K562 (cell line): ENCODE results near the gene OR13C4. TPM values are rescaled to one million over a fixed set of nuclear protein-coding genes. Genes with fewer than 3 reads are reported as not detected.

Source experiments
- ATAC-seq: fragments of 200-7000 bp; cut with Tn5 transposase; 3 replicates; pipeline ENCODE4 v1.9.1; 2020; ENCODE audit warnings: moderate library complexity
- BruUV-seq: library from RNA; stranded (reverse); fragments of 400-500 nt; replicated peaks from 2 replicates; lab custom pipeline; 2021; lab: Mats Ljungman, UMichigan
- CTCF ChIA-PET: fragments of 300-600 bp; formaldehyde crosslinking; extraction: SDS; loops from one replicate; lab custom pipeline; 2021; ENCODE audit warnings: low intra/inter-chr PET ratio; lab: Yijun Ruan, JAX
- POLR2A ChIA-PET: fragments of 300-600, 350-650 bp; sonication (Branson Sonifier 250); formaldehyde crosslinking; extraction: SDS; loops from one replicate; lab custom pipeline; 2021; ENCODE audit warnings: antibody characterized with exemption, inconsistent platforms; lab: Yijun Ruan, JAX
- DNase-seq, 4 experiments: peaks; one replicate each; pipeline versions ENCODE4 v3.0.0 to v3.0.0-alpha.2; 2011 to 2018; ENCODE audit warnings: low spot score in 3 of 4, mixed read lengths in 3 of 4; ENCODE audit errors: extremely low read depth in 1 of 4
- FAIRE-seq: peaks from 2 replicates; lab custom pipeline; 2011; peaks lifted over from hg19 to GRCh38; lab: Jason Lieb, UNC
- H2AFZ ChIP-seq: 2 replicates; pipeline ENCODE4 v1.6.0; 2011; ENCODE audit warnings: low read depth, low read length, control low read depth, inconsistent platforms
- H3K27ac ChIP-seq: fragments of 200-600 bp; 3 replicates; pipeline ENCODE4 v1.8.0; 2011; ENCODE audit warnings: low read depth, mild to moderate bottlenecking, control low read depth, inconsistent platforms, low read length, moderate library complexity, mixed read lengths; ENCODE audit errors: extremely low read depth
- H3K27me3 ChIP-seq, 2 experiments: fragments of 300-600 bp in 1 of 2; 2 replicates in 1 of 2; 3 replicates in 1 of 2; pipeline versions ENCODE4 v1.6.0 to v1.8.0; 2011; ENCODE audit warnings: inconsistent platforms in 2 of 2, low read length in 2 of 2, mild to moderate bottlenecking in 1 of 2, mixed read lengths in 1 of 2, moderate library complexity in 1 of 2; ENCODE audit not compliant: control insufficient read depth in 2 of 2, insufficient read depth in 2 of 2
- H3K36me3 ChIP-seq: fragments of 300-600 bp; 3 replicates; pipeline ENCODE4 v1.8.0; 2011; ENCODE audit warnings: mild to moderate bottlenecking, low read length, inconsistent platforms; ENCODE audit not compliant: control insufficient read depth, insufficient read depth
- H3K4me1 ChIP-seq, 2 experiments: fragments of 200-600 bp in 1 of 2; replicated peaks in 1 of 2; 2 replicates in 1 of 2; 3 replicates in 1 of 2; pipeline versions ENCODE4 v1.5.1 to v1.8.0; 2011; ENCODE audit warnings: inconsistent platforms in 2 of 2, low read length in 2 of 2, mild to moderate bottlenecking in 1 of 2, mixed read lengths in 1 of 2, moderate library complexity in 1 of 2; ENCODE audit not compliant: control insufficient read depth in 2 of 2, insufficient read depth in 2 of 2
- H3K4me2 ChIP-seq: 2 replicates; pipeline ENCODE4 v1.6.1; 2011; ENCODE audit warnings: low read length, control low read depth, inconsistent platforms, mixed read lengths; ENCODE audit not compliant: insufficient read depth
- H3K4me3 ChIP-seq: fragments of 200-600 bp; sonication (generic), shearing (Covaris generic); 2 replicates; pipeline ENCODE4 v1.5.1; 2016; ENCODE audit warnings: control low read depth, inconsistent platforms
- H3K79me2 ChIP-seq: fragments of 200-600 bp; 3 replicates; pipeline ENCODE4 v1.8.0; 2011; ENCODE audit warnings: low read length, inconsistent platforms; ENCODE audit not compliant: control insufficient read depth, insufficient read depth
- H3K9ac ChIP-seq, 2 experiments: 2 replicates each; pipeline versions ENCODE4 v1.6.0 to v1.6.1; 2011; ENCODE audit warnings: low read depth in 2 of 2, low read length in 2 of 2, control low read depth in 1 of 2, inconsistent platforms in 1 of 2, mild to moderate bottlenecking in 1 of 2, mixed read lengths in 1 of 2; ENCODE audit not compliant: insufficient read depth in 1 of 2
- H3K9me1 ChIP-seq: one replicate; pipeline ENCODE4 v1.6.0; 2011; ENCODE audit warnings: inconsistent platforms, mild to moderate bottlenecking, low read length, moderate library complexity; ENCODE audit not compliant: control insufficient read depth, insufficient read depth
- H3K9me3 ChIP-seq: replicated peaks from 2 replicates; pipeline ENCODE4 v1.5.1; 2011; ENCODE audit warnings: low read depth, low read length, inconsistent platforms; ENCODE audit not compliant: control insufficient read depth, insufficient read depth
- H4K20me1 ChIP-seq: replicated peaks from 2 replicates; pipeline ENCODE4 v1.6.1; 2011; ENCODE audit warnings: low read length, inconsistent platforms, mixed read lengths; ENCODE audit not compliant: control insufficient read depth, insufficient read depth
- CBX3 ChIP-seq, 2 experiments: IDR thresholded peaks; 1 replicate in 1 of 2; 2 replicates in 1 of 2; pipeline ENCODE4 v1.6.1; 2012; ENCODE audit warnings: inconsistent platforms in 2 of 2, low read length in 2 of 2, borderline replicate concordance in 1 of 2, control low read depth in 1 of 2
- WGBS: fragments of 100-300 bp; shearing (Covaris generic); methylation state at CpG from one replicate; pipeline ENCODE4 v1.1.6; 2016; ENCODE audit warnings: low coverage, mixed read lengths; ENCODE audit not compliant: insufficient coverage; ENCODE audit errors: missing lambda C conversion rate; 5-methylcytosine and 5-hydroxymethylcytosine counted together
- in situ Hi-C: fragments of 300-500 bp; cut with MboI; formaldehyde crosslinking; loops from 4 replicates; pipeline ENCODE4 v1.15.0; 2018; ENCODE audit warnings: inconsistent platforms, mixed read lengths
- intact Hi-C: fragments of 100-400 bp; cut with micrococcal nuclease; formaldehyde crosslinking; loops from 2 replicates; pipeline ENCODE4 v1.14.2; 2022
- polyA plus RNA-seq, 8 experiments: library from polyadenylated mRNA; depleted of rRNA in 4 of 8; stranded (reverse) in 5 of 8; unstranded in 3 of 8; fragments of >200 nt; fragmentation: Nextera tagmentation in 2 of 8; fragmentation: Illumina TruSeq in 1 of 8; extraction: Ambion mirVana in 2 of 8; extraction: Trizol in 1 of 8; gene quantifications; 2 replicates each; pipeline versions ENCODE4 v1.2.1 to v1.2.3, GENCODE V29; 2011 to 2014; ENCODE audit warnings: inconsistent platforms in 1 of 8, missing spikeins in 1 of 8
- total RNA-seq, 7 experiments: library from RNA; depleted of rRNA in 6 of 7; stranded (reverse); fragments of >200 nt in 6 of 7; fragmentation: Illumina TruSeq in 2 of 7; extraction: Trizol in 2 of 7; gene quantifications; 2 replicates each; pipeline versions ENCODE4 v1.2.1 to v1.2.3, GENCODE V29; 2011 to 2021; ENCODE audit warnings: low replicate concordance in 1 of 7
- TF ChIP-seq, protein P1 (sequence below): fragments of 450-650 bp; conservative IDR thresholded peaks from 2 replicates; pipeline ENCODE4 v1.6.1; 2016; ENCODE audit warnings: missing genetic modification characterization, low read depth, mild to moderate bottlenecking, control low read depth, missing compliant biosample characterization
- TF ChIP-seq, protein P2 (sequence below): fragments of 250-450 bp; sonication (Bioruptor Pico); IDR thresholded peaks from 2 replicates; pipeline ENCODE4 v1.5.0; 2021; ENCODE audit warnings: mild to moderate bottlenecking, borderline replicate concordance
- TF ChIP-seq, protein P3 (sequence below): sonication (generic); formaldehyde crosslinking; IDR thresholded peaks from 2 replicates; pipeline ENCODE4 v1.8.1; 2023; ENCODE audit warnings: missing genetic modification reagents, mild to moderate bottlenecking, borderline replicate concordance
- TF ChIP-seq, protein P4 (sequence below): fragments of 250-450 bp; sonication (Bioruptor Pico); IDR thresholded peaks from 2 replicates; pipeline ENCODE4 v1.5.0; 2021; ENCODE audit warnings: mild to moderate bottlenecking, moderate library complexity

OR13C4 gene
- total and polyA plus RNA-seq, 9 of the 15 experiments (the other 6 are each of a cell fraction or from before 2014, with no cell fraction given): not detected

DNA sequence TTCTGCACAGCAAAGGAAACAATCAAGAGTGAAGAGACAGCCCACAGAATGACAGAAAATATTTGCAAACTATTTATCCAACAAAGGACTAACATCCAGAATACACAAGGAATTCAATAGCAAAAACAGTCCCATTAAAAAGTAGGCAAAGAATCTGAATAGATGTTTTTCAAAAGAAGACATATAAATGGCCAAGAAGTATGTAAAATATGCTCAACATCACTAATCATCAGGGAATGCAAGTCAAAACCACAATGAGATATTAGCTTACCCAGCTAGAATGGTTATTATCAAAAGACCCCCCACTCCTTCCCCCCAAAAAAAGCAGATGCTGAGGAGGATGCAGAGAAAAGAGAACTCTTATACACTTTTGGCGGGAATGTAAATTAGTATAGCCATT lies 28.5 kb upstream of the OR13C4 start:
- intact Hi-C loops: no loop called here
- H3K4me2 ChIP-seq: no peak overlapping the region
- H2AFZ ChIP-seq: no peak overlapping the region
- H4K20me1 ChIP-seq: no peaks in the 10 kb centered on the region
- 0% methylated on average over 1 of the region's 1 CpG for WGBS
- ATAC-seq (no peak), FAIRE-seq (no peak), DNase-seq (no peak)
- no TSS peak for BruUV-seq
- ChIA-PET POLR2A (no interaction called here), CTCF (no interaction called here)
- H3K27ac ChIP-seq: no peak overlapping the region
- H3K4me1 ChIP-seq: no peaks in the 10 kb centered on the region
- H3K9me3 ChIP-seq: no peaks in the 10 kb centered on the region; the same call in 1 of the 2 replicates
- no peak overlapping the region for H3K4me3 ChIP-seq
- H3K9ac ChIP-seq: no peak overlapping the region
- H3K36me3 ChIP-seq: no peaks in the 10 kb centered on the region
- H3K27me3 ChIP-seq: no peaks in the 10 kb centered on the region
- no peaks in the 10 kb centered on the region for H3K79me2 ChIP-seq
- no peaks in the 10 kb centered on the region for H3K9me1 ChIP-seq
- in situ Hi-C loops: no loop called here
- TF ChIP-seq, protein P1, sequence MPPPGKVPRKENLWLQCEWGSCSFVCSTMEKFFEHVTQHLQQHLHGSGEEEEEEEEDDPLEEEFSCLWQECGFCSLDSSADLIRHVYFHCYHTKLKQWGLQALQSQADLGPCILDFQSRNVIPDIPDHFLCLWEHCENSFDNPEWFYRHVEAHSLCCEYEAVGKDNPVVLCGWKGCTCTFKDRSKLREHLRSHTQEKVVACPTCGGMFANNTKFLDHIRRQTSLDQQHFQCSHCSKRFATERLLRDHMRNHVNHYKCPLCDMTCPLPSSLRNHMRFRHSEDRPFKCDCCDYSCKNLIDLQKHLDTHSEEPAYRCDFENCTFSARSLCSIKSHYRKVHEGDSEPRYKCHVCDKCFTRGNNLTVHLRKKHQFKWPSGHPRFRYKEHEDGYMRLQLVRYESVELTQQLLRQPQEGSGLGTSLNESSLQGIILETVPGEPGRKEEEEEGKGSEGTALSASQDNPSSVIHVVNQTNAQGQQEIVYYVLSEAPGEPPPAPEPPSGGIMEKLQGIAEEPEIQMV (tag): no peak
- no peak for TF ChIP-seq CBX3 (IDR thresholded peaks at IDR 0.05; ENCODE audit: borderline replicate concordance in 1 of 2, low read length in 2 of 2)
- TF ChIP-seq, protein P2, sequence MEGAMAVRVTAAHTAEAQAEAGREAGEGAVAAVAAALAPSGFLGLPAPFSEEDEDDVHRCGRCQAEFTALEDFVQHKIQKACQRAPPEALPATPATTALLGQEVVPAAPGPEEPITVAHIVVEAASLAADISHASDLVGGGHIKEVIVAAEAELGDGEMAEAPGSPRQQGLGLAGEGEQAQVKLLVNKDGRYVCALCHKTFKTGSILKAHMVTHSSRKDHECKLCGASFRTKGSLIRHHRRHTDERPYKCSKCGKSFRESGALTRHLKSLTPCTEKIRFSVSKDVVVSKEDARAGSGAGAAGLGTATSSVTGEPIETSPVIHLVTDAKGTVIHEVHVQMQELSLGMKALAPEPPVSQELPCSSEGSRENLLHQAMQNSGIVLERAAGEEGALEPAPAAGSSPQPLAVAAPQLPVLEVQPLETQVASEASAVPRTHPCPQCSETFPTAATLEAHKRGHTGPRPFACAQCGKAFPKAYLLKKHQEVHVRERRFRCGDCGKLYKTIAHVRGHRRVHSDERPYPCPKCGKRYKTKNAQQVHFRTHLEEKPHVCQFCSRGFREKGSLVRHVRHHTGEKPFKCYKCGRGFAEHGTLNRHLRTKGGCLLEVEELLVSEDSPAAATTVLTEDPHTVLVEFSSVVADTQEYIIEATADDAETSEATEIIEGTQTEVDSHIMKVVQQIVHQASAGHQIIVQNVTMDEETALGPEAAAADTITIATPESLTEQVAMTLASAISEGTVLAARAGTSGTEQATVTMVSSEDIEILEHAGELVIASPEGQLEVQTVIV: no peak
- TF ChIP-seq, protein P3, sequence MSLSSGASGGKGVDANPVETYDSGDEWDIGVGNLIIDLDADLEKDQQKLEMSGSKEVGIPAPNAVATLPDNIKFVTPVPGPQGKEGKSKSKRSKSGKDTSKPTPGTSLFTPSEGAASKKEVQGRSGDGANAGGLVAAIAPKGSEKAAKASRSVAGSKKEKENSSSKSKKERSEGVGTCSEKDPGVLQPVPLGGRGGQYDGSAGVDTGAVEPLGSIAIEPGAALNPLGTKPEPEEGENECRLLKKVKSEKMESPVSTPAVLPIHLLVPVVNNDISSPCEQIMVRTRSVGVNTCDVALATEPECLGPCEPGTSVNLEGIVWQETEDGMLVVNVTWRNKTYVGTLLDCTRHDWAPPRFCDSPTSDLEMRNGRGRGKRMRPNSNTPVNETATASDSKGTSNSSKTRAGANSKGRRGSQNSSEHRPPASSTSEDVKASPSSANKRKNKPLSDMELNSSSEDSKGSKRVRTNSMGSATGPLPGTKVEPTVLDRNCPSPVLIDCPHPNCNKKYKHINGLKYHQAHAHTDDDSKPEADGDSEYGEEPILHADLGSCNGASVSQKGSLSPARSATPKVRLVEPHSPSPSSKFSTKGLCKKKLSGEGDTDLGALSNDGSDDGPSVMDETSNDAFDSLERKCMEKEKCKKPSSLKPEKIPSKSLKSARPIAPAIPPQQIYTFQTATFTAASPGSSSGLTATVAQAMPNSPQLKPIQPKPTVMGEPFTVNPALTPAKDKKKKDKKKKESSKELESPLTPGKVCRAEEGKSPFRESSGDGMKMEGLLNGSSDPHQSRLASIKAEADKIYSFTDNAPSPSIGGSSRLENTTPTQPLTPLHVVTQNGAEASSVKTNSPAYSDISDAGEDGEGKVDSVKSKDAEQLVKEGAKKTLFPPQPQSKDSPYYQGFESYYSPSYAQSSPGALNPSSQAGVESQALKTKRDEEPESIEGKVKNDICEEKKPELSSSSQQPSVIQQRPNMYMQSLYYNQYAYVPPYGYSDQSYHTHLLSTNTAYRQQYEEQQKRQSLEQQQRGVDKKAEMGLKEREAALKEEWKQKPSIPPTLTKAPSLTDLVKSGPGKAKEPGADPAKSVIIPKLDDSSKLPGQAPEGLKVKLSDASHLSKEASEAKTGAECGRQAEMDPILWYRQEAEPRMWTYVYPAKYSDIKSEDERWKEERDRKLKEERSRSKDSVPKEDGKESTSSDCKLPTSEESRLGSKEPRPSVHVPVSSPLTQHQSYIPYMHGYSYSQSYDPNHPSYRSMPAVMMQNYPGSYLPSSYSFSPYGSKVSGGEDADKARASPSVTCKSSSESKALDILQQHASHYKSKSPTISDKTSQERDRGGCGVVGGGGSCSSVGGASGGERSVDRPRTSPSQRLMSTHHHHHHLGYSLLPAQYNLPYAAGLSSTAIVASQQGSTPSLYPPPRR (CRISPR knock-in tag): no peak
- TF ChIP-seq, protein P4, sequence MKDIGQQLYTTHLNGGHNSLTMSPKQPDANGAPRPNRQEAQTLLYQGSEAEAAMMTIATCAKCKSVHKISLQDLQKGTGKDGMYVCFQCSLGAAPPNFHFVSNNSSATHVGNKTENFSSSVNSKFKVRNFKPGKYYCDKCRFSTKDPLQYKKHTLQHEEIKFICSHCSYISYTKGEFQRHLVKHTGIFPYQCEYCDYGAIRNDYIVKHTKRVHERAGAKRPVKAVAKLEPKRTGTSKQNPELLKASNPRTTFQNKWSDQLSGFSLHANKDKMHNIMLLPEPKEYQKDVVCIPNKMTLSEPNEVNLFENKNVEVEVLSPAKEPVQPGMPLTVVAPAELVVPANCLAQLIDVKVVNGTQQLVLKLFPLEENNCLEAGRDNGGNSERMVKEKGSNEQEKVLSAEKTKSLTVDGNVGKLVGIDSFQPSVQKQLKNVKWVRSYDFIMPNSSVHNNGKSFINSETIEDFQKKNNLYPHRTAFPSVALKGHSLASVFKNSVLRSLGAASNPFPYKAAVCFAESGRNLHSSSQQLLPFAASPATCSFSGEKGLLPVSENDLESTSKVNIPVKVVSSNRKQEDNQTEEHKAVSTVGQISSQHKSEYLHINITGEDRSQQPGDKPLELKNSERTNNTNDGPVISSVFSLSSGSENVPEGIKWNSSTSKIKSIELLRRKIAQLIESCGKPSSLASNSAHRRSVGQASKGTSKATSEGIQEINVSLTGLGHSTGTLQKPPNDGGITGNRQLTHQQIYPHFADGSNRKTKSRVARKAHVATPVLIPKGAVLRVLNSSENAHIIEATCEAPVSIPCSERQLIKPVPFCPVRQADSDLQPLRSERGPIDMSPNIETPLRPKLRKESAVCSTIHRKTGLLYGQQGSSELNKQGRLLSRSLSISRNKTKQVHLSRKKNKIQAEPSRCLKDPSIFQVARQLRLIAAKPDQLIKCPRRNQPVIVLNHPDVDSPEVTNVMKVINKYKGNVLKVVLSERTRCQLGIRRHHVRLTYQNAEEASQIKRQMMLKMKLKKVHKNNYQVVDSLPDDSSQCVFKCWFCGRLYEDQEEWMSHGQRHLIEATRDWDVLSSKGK: no peak
